ENCODE measurements around the gene CTDSP1. TPM values are rescaled to one million over a fixed set of nuclear protein-coding genes. Genes with fewer than 3 reads are reported as not detected.

The CTDSP1 gene
- total and polyA plus RNA-seq, 9 donors, result 38.6 to 211 (median 158) TPM

- 83 to 88% (median 85%) methylated on average over 9 of the region's 9 CpGs for WGBS, 3 donors
- peak in 1 of 5 donors; percentile 16 for DNase-seq
- Histone ChIP-seq H3K4me3 (no peak overlapping the region), H3K9me3 (no peaks in the 10 kb centered on the region), H3K36me3 (no peaks in the 10 kb centered on the region), H3K27me3 (no peaks in the 10 kb centered on the region), H3K4me1 (ENCODE audit: insufficient read depth) (peaks cover 3% of the 10 kb centered on the region), H3K27ac (no peak overlapping the region)
- intact Hi-C loops (cut with DNase I), result no loop called here
- TF ChIP-seq, protein P1, sequence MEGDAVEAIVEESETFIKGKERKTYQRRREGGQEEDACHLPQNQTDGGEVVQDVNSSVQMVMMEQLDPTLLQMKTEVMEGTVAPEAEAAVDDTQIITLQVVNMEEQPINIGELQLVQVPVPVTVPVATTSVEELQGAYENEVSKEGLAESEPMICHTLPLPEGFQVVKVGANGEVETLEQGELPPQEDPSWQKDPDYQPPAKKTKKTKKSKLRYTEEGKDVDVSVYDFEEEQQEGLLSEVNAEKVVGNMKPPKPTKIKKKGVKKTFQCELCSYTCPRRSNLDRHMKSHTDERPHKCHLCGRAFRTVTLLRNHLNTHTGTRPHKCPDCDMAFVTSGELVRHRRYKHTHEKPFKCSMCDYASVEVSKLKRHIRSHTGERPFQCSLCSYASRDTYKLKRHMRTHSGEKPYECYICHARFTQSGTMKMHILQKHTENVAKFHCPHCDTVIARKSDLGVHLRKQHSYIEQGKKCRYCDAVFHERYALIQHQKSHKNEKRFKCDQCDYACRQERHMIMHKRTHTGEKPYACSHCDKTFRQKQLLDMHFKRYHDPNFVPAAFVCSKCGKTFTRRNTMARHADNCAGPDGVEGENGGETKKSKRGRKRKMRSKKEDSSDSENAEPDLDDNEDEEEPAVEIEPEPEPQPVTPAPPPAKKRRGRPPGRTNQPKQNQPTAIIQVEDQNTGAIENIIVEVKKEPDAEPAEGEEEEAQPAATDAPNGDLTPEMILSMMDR (IDR thresholded peaks at IDR 0.05), result no peak
- TF ChIP-seq EP300 (IDR thresholded peaks at IDR 0.05) (no peak), POLR2A (IDR thresholded peaks at IDR 0.05) (no peak)
Observed at GRCh38 chr2:218384975-218385374, 14.7 kb upstream of the CTDSP1 start.

DNA sequence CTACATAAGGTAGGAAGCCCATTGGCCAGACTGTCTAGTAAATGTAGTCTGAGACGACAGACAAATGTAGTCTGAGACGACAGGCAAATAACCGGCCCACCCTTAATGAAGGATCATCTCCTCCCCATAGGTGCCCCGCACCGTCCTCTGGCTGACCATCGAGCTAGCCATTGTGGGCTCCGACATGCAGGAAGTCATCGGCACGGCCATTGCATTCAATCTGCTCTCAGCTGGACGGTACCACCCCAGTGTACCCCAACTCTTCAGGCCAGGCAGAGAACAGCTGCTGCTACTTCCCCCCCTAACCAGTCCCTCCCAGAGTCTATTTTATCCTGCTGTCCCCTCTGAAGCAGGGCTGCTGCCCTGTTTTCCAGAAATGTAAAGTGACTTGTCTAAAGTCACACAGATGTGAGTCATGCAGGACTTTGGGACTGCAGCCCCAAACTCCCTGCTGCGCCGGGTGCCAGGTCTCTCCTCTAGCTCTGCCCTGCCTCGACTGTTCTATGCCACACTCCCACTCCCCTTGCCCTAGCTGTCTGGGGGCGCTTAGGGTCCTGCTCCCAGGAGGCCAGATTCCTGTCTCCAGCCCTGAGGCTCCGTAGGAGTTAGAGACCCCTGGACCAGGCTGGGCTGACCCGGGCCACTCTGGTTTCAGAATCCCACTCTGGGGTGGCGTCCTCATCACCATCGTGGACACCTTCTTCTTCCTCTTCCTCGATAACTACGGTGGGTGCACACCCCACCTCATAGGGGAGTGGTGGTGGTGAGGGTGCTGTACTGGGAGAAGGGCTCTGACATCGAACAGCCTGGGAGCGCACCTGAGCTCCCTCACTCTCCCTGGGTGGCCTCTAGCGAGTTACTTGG is 12.9 kb upstream of the CTDSP1 start:
- DNase-seq, result peak in 2 of 5 donors; percentile 26 to 43
- Histone ChIP-seq H3K4me3 (no peak overlapping the region), H3K9me3 (no peaks in the 10 kb centered on the region), H3K36me3 (no peaks in the 10 kb centered on the region), H3K27ac (no peak overlapping the region), H3K27me3 (no peaks in the 10 kb centered on the region), H3K4me1 (ENCODE audit: insufficient read depth) (peaks cover 3% of the 10 kb centered on the region)
- intact Hi-C loops (cut with DNase I), result no loop called here
- TF ChIP-seq EP300 (IDR thresholded peaks at IDR 0.05), result no peak
- no peak for TF ChIP-seq POLR2A (IDR thresholded peaks at IDR 0.05)
- TF ChIP-seq, protein P1 (IDR thresholded peaks at IDR 0.05), result no peak
- WGBS, 3 donors, result 61 to 74% (median 70%) methylated on average over 23 of the region's 23 CpGs

GRCh38 chr2:218387369-218388194 is 12.1 kb upstream of the CTDSP1 start:
- 7 to 16% (median 9%) methylated on average over 33 to 38 of the region's 38 CpGs for WGBS, 3 donors
- TF ChIP-seq, protein P1 (IDR thresholded peaks at IDR 0.05), result no peak
- no peak for TF ChIP-seq POLR2A (IDR thresholded peaks at IDR 0.05)
- no peak for TF ChIP-seq EP300 (IDR thresholded peaks at IDR 0.05)
- H3K4me3 ChIP-seq, result peak overlapping the region; percentile 18
- H3K27ac ChIP-seq, result peak overlapping the region in 1 of 2 donors; percentile 29
- H3K4me1 ChIP-seq (ENCODE audit: insufficient read depth), result peaks cover 3% of the 10 kb centered on the region
- no peaks in the 10 kb centered on the region for H3K9me3 ChIP-seq
- DNase-seq, result peak; percentile 80 to 86 (median 84)
- no peaks in the 10 kb centered on the region for H3K36me3 ChIP-seq
- no peaks in the 10 kb centered on the region for H3K27me3 ChIP-seq
- intact Hi-C loops (cut with DNase I), result no loop called here

DNA sequence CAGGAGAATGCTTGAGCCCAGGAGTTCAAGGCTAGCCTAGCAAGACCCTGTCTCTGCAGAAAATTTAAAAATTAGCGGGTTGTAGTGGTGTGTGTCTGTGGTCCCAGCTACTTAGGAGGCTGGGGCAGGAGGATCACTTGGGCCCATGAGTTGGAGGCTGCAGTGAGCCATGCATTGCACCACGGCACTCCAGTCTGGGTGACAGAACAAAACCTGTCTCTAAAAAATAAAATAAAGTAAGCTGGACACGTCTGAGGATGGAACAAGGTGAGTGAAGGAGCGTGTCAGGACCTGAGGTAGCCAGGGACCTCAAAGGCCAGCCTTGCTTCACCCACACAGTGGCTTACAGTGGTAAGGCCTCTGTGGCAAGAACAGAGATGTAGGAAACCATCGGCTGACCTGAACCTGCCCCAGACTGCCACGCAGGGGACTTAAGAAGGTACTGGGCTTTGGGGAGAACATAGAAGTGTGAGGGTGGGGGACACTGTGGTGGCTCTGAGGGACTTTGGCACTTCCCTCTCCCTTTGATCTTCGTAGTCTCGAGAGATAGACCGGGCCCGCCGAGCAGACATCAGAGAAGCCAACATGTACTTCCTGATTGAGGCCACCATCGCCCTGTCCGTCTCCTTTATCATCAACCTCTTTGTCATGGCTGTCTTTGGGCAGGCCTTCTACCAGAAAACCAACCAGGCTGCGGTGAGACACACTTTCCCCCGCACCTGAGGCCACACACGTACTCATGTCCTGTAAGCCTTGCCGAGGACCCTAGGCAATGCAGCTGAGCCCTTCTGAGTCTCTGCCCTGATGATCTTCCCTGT is 10.1 kb upstream of the CTDSP1 start:
- intact Hi-C loops (cut with DNase I), result loop anchor here in 3 of 4 donors (5.0 to 10.0 kb wide), 3 partner anchors 87 to 205 kb away; no protein-coding TSS in a partner anchor
- WGBS, 3 donors, result 92 to 94% (median 93%) methylated on average over 17 of the region's 17 CpGs
- no peak overlapping the region for H3K4me3 ChIP-seq
- no peaks in the 10 kb centered on the region for H3K36me3 ChIP-seq
- H3K27ac ChIP-seq, result no peak overlapping the region
- peaks cover 3% of the 10 kb centered on the region for H3K4me1 ChIP-seq (ENCODE audit: insufficient read depth)
- no peaks in the 10 kb centered on the region for H3K9me3 ChIP-seq
- TF ChIP-seq, protein P1 (IDR thresholded peaks at IDR 0.05), result no peak
- TF ChIP-seq POLR2A (IDR thresholded peaks at IDR 0.05), result no peak
- TF ChIP-seq EP300 (IDR thresholded peaks at IDR 0.05), result no peak
- no peak for DNase-seq
- H3K27me3 ChIP-seq, result no peaks in the 10 kb centered on the region

Measured in ovary (tissue), 9 donors.